ENCODE measurements around the gene PARVB. TPM values are rescaled to one million over a fixed set of nuclear protein-coding genes. Genes with fewer than 3 reads are reported as not detected.

Gene PARVB
- total and polyA plus RNA-seq, 2 donors (not counting 3 experiments of a cell fraction or from before 2014, with no cell fraction given), result 155 to 162 TPM

DNA sequence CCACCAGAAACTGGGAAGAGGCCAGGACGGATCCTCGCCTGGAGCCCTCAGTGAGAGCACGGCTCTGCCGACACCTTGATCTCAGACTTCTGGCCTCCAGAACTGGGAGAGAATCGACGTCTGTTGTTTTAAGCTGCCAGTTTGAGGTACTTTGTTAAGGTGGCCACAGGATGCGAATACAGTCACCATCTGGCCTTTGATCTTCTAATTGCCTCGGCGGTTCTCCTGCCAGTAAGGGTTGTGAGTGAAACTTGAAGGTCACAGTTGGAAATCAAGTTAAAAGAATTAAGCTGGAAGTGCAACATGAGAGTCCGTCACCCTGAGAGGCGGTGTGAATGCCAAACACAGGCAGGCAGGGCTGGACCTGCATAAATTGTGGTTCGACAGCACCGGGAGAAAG, 27.9 kb downstream of the PARVB start:
- no peak for TF ChIP-seq POLR2AphosphoS5 (IDR thresholded peaks at IDR 0.05; ENCODE audit: insufficient read depth, low read depth, low read length)
- TF ChIP-seq EZH2 (IDR thresholded peaks at IDR 0.05; ENCODE audit: borderline replicate concordance, low read depth, low read length, severe bottlenecking), result no peak
- TF ChIP-seq, protein P1, sequence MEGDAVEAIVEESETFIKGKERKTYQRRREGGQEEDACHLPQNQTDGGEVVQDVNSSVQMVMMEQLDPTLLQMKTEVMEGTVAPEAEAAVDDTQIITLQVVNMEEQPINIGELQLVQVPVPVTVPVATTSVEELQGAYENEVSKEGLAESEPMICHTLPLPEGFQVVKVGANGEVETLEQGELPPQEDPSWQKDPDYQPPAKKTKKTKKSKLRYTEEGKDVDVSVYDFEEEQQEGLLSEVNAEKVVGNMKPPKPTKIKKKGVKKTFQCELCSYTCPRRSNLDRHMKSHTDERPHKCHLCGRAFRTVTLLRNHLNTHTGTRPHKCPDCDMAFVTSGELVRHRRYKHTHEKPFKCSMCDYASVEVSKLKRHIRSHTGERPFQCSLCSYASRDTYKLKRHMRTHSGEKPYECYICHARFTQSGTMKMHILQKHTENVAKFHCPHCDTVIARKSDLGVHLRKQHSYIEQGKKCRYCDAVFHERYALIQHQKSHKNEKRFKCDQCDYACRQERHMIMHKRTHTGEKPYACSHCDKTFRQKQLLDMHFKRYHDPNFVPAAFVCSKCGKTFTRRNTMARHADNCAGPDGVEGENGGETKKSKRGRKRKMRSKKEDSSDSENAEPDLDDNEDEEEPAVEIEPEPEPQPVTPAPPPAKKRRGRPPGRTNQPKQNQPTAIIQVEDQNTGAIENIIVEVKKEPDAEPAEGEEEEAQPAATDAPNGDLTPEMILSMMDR (IDR thresholded peaks at IDR 0.05; ENCODE audit: extremely low read depth in 1 of 2, insufficient read depth in 1 of 2, low read depth in 1 of 2, low read length in 2 of 2), result no peak
- no peaks in the 10 kb centered on the region for H4K20me1 ChIP-seq (replicated peaks; ENCODE audit: control insufficient read depth, extremely low read depth, insufficient read depth, low read length)
- H3K36me3 ChIP-seq (ENCODE audit: control insufficient read depth in 2 of 2, extremely low read depth in 1 of 2, insufficient read depth in 2 of 2, low read length in 2 of 2), result no peaks in the 10 kb centered on the region
- H3K4me3 ChIP-seq (replicated peaks in 1 of 3; ENCODE audit: insufficient read depth in 1 of 3, low read depth in 1 of 3, low read length in 3 of 3), result no peak overlapping the region
- peaks cover 25% of the 10 kb centered on the region for H3K4me1 ChIP-seq (ENCODE audit: control insufficient read depth, extremely low read depth, insufficient read depth, low read length)
- H3K79me2 ChIP-seq (ENCODE audit: control insufficient read depth, insufficient read depth, low read length), result peaks cover 84% of the 10 kb centered on the region
- no peaks in the 10 kb centered on the region for H3K27me3 ChIP-seq (ENCODE audit: control insufficient read depth in 2 of 2, insufficient read depth in 2 of 2, low read length in 2 of 2)
- intact Hi-C loops (cut with micrococcal nuclease), result no loop called here
- dilution Hi-C loops (cut with MboI; ENCODE audit: extremely low pct_ligation_motif_present, low sequenced_read_pairs), result no loop called here
- no peak overlapping the region for H3K27ac ChIP-seq (ENCODE audit: insufficient read depth, low read depth, low read length)
- H3K9me1 ChIP-seq (replicated peaks; ENCODE audit: control insufficient read depth, extremely low read depth, insufficient read depth, low read length), result no peaks in the 10 kb centered on the region
- POLR2A ChIA-PET, result no interaction called here
- DNase-seq (ENCODE audit: low read depth, low spot score) (no peak), FAIRE-seq (no peak)
- CTCF ChIA-PET, result interaction anchor here (0.7 kb wide), 1 partner anchor 59 kb away, joined by 3 read pairs; no protein-coding TSS in a partner anchor
- no peak overlapping the region for H3K4me2 ChIP-seq (ENCODE audit: insufficient read depth, low read length)
- no peak overlapping the region for H3K9ac ChIP-seq (replicated peaks; ENCODE audit: extremely low read depth, insufficient read depth, low read length)
- no peak overlapping the region for H2AFZ ChIP-seq (ENCODE audit: low read depth, low read length)
- BruUV-seq (replicated peaks), result no TSS peak
- no peaks in the 10 kb centered on the region for H3K9me3 ChIP-seq (replicated peaks; ENCODE audit: control insufficient read depth, insufficient read depth, low read length)

GRCh38 chr22:44055805-44056204, 31.7 kb downstream of the PARVB start:
- TF ChIP-seq POLR2A (IDR thresholded peaks at IDR 0.05; ENCODE audit: low read depth, low read length) (no peak), JUN (IDR thresholded peaks at IDR 0.05; ENCODE audit: borderline replicate concordance, insufficient read depth, insufficient read length, low read depth) (no peak), FOS (IDR thresholded peaks at IDR 0.05; ENCODE audit: borderline replicate concordance, insufficient read depth, low read length) (no peak), MAX (IDR thresholded peaks at IDR 0.05; ENCODE audit: insufficient read depth, insufficient read length) (no peak), MYC (IDR thresholded peaks at IDR 0.05; ENCODE audit: low read depth, low read length) (no peak)
- TF ChIP-seq, protein P1 (IDR thresholded peaks at IDR 0.05; ENCODE audit: extremely low read depth in 1 of 2, insufficient read depth in 1 of 2, low read depth in 1 of 2, low read length in 2 of 2), result no peak
- no TSS peak for BruUV-seq (replicated peaks)
- FAIRE-seq (no peak), DNase-seq (ENCODE audit: low read depth, low spot score) (no peak)
- no peaks in the 10 kb centered on the region for H3K36me3 ChIP-seq (ENCODE audit: control insufficient read depth in 2 of 2, extremely low read depth in 1 of 2, insufficient read depth in 2 of 2, low read length in 2 of 2)
- no peaks in the 10 kb centered on the region for H3K9me1 ChIP-seq (replicated peaks; ENCODE audit: control insufficient read depth, extremely low read depth, insufficient read depth, low read length)
- H3K27ac ChIP-seq (ENCODE audit: insufficient read depth, low read depth, low read length), result no peak overlapping the region
- dilution Hi-C loops (cut with MboI; ENCODE audit: extremely low pct_ligation_motif_present, low sequenced_read_pairs), result no loop called here
- POLR2A ChIA-PET, result no interaction called here
- no peak overlapping the region for H3K9ac ChIP-seq (replicated peaks; ENCODE audit: extremely low read depth, insufficient read depth, low read length)
- peaks cover 81% of the 10 kb centered on the region for H3K79me2 ChIP-seq (ENCODE audit: control insufficient read depth, insufficient read depth, low read length)
- no peaks in the 10 kb centered on the region for H3K9me3 ChIP-seq (replicated peaks; ENCODE audit: control insufficient read depth, insufficient read depth, low read length)
- H3K27me3 ChIP-seq (ENCODE audit: control insufficient read depth in 2 of 2, insufficient read depth in 2 of 2, low read length in 2 of 2), result no peaks in the 10 kb centered on the region
- no peak overlapping the region for H3K4me3 ChIP-seq (replicated peaks in 1 of 3; ENCODE audit: insufficient read depth in 1 of 3, low read depth in 1 of 3, low read length in 3 of 3)
- H4K20me1 ChIP-seq (replicated peaks; ENCODE audit: control insufficient read depth, extremely low read depth, insufficient read depth, low read length), result no peaks in the 10 kb centered on the region
- peaks cover 22% of the 10 kb centered on the region for H3K4me1 ChIP-seq (ENCODE audit: control insufficient read depth, extremely low read depth, insufficient read depth, low read length)
- no peak overlapping the region for H3K4me2 ChIP-seq (ENCODE audit: insufficient read depth, low read length)
- CTCF ChIA-PET, result interaction anchor here (1.2 kb wide), 2 partner anchors 18 to 26 kb away, joined by 3 read pairs; no protein-coding TSS in a partner anchor
- no peak overlapping the region for H2AFZ ChIP-seq (ENCODE audit: low read depth, low read length)
- intact Hi-C loops (cut with micrococcal nuclease), result no loop called here

Measured in endothelial cell of umbilical vein (primary cell).